SJSA1 (cell line): ENCODE measurements around the gene SETMAR. TPM values are rescaled to one million over a fixed set of nuclear protein-coding genes. Genes with fewer than 3 reads are reported as not detected.
"Not testable (repeated sequence)": the region's sequence is repeated elsewhere in the genome, so short reads cannot be mapped to it uniquely, and the experiment has no call there.

Source experiments
- DNase-seq, 2 experiments: peaks; one replicate each; pipeline ENCODE4 v3.0.0-alpha.2; 2015 to 2020; ENCODE audit warnings: low spot score in 2 of 2, low read depth in 1 of 2
- H3K27ac ChIP-seq: fragments of 250-450 bp; sonication (Bioruptor Pico); 2 replicates; pipeline ENCODE4 v1.5.1; 2020; ENCODE audit warnings: mild to moderate bottlenecking, moderate library complexity
- H3K27me3 ChIP-seq: fragments of 250-450 bp; sonication (Bioruptor Pico); replicated peaks from 2 replicates; pipeline ENCODE4 v1.5.1; 2020; ENCODE audit warnings: mild to moderate bottlenecking, moderate library complexity
- H3K36me3 ChIP-seq: fragments of 250-450 bp; sonication (Bioruptor Pico); 2 replicates; pipeline ENCODE4 v1.5.1; 2020; ENCODE audit warnings: mild to moderate bottlenecking
- H3K4me1 ChIP-seq: fragments of 250-450 bp; sonication (Bioruptor Pico); replicated peaks from 2 replicates; pipeline ENCODE4 v1.6.1; 2021; ENCODE audit warnings: mild to moderate bottlenecking
- H3K4me3 ChIP-seq: fragments of 250-450 bp; sonication (Bioruptor Pico); 2 replicates; pipeline ENCODE4 v1.5.1; 2020; ENCODE audit warnings: mild to moderate bottlenecking
- H3K9me3 ChIP-seq: fragments of 250-450 bp; sonication (Bioruptor Pico); replicated peaks from 2 replicates; pipeline ENCODE4 v1.5.1; 2020; ENCODE audit warnings: mild to moderate bottlenecking
- total RNA-seq: library from RNA; depleted of rRNA; stranded (reverse); fragments of >200 nt; shearing (Covaris generic); gene quantifications from 2 replicates; pipeline ENCODE4 v1.2.3, GENCODE V29; 2014

SETMAR gene
- total RNA-seq, 1 experiment from 2014 or later: 6.0 TPM

- Histone ChIP-seq H3K9me3 (no peaks in the 10 kb centered on the region), H3K4me1 (no peaks in the 10 kb centered on the region), H3K4me3 (no peak overlapping the region), H3K36me3 (no peaks in the 10 kb centered on the region), H3K27me3 (no peaks in the 10 kb centered on the region), H3K27ac (no peak overlapping the region)
- DNase-seq: no peak
Measured at GRCh38 chr3:4323246-4324027, 20.3 kb downstream of the SETMAR start.

DNA sequence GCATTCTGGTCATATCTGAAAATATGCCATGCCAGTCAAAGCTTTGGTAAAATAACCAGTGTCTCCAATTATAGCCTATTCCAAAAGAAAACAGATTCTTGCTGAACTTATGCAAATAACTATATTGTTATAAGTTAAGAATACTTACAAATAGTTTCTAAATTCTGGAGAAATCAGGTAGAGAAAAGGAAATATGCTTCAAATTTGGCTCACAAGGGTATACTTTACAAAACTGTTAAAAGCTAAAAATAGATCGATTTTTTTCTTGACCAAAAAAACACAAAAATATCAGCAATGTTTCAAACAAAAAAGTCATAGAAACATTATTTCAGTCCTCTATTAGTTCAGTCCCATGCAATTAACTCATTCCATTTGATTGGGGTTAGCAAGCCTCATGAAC lies 23.7 kb downstream of the SETMAR start:
- Histone ChIP-seq H3K27me3 (no peaks in the 10 kb centered on the region), H3K27ac (no peak overlapping the region), H3K4me1 (no peaks in the 10 kb centered on the region), H3K9me3 (no peaks in the 10 kb centered on the region), H3K36me3 (no peaks in the 10 kb centered on the region), H3K4me3 (no peak overlapping the region)
- DNase-seq: no peak

DNA sequence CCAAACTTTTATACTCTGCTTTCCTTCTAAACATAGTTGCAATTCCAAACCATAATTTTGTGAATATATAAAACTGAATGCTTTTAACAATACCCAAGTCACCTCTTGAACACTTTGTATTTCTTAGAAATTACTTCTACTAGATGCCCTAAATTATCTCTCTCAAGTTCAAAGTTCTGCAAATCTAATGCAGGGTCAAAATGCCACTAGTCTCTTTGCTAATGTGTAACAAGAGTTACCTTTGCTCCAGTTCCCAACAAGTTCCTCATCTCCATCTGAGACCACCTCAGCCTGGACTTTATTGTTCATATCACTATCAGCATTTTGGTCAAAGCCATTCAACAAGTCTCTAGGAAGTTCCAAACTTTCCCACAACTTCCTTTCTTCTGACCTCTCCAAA lies 26.6 kb downstream of the SETMAR start:
- not testable (repeated sequence) for H3K27me3 ChIP-seq, H3K27ac ChIP-seq, DNase-seq, H3K36me3 ChIP-seq, H3K4me3 ChIP-seq, H3K4me1 ChIP-seq, H3K9me3 ChIP-seq

DNA sequence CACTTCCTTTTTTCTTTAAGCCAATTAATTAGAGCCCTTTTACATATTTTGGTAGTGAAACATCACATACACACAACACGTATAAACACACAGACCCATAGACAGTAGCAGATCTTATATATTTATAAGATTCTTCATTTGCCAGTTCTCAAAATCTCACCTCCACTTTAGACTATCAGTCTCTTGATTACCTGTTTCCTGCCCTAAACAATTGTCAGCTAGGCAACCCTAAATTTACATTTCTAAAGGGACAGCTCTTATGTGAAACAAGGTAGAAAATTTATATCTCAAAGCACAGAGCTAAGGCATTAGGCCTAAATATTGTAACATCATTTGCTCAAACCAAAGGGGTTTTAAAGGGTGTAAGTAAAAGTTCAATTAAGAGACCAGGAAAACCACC lies 28.9 kb downstream of the SETMAR start:
- no peaks in the 10 kb centered on the region for H3K4me1 ChIP-seq
- H3K9me3 ChIP-seq: no peaks in the 10 kb centered on the region
- no peak overlapping the region for H3K4me3 ChIP-seq
- H3K27me3 ChIP-seq: no peaks in the 10 kb centered on the region
- H3K27ac ChIP-seq: no peak overlapping the region
- no peak for DNase-seq
- H3K36me3 ChIP-seq: no peaks in the 10 kb centered on the region

- H3K27ac ChIP-seq: no peak overlapping the region
- H3K36me3 ChIP-seq: no peaks in the 10 kb centered on the region
- H3K4me1 ChIP-seq: no peaks in the 10 kb centered on the region
- DNase-seq: no peak
- H3K4me3 ChIP-seq: no peak overlapping the region
- no peaks in the 10 kb centered on the region for H3K27me3 ChIP-seq
- no peaks in the 10 kb centered on the region for H3K9me3 ChIP-seq
Measured at GRCh38 chr3:4332574-4332973, 29.4 kb downstream of the SETMAR start.

GRCh38 chr3:4332991-4333390 lies 29.8 kb downstream of the SETMAR start:
- Histone ChIP-seq H3K36me3 (no peaks in the 10 kb centered on the region), H3K4me3 (no peak overlapping the region), H3K4me1 (no peaks in the 10 kb centered on the region), H3K27me3 (no peaks in the 10 kb centered on the region), H3K27ac (no peak overlapping the region), H3K9me3 (no peaks in the 10 kb centered on the region)
- no peak for DNase-seq

DNA sequence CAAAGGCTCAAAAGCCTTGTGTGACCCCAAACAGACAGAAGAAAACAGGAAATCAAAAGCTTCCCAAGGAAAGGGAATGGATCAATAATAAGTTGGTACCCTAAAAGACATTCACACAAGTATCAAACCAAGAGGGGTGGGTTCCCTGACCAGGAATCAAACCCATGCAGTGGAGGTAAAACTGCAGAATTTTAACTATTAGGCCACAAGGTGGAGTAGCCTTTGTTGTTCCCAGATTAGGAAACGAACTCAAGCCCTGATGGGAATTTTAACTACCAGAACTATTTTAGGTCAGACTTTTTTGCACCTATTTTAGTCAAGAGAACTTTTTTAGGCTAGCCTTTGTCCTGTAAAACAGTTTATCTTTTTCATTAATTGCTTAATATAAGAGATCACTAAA lies 31.4 kb downstream of the SETMAR start:
- H3K4me1 ChIP-seq: no peaks in the 10 kb centered on the region
- H3K9me3 ChIP-seq: no peaks in the 10 kb centered on the region
- H3K27me3 ChIP-seq: no peaks in the 10 kb centered on the region
- no peak overlapping the region for H3K4me3 ChIP-seq
- H3K36me3 ChIP-seq: no peaks in the 10 kb centered on the region
- DNase-seq: no peak
- no peak overlapping the region for H3K27ac ChIP-seq

- Histone ChIP-seq H3K27me3 (no peaks in the 10 kb centered on the region), H3K4me1 (no peaks in the 10 kb centered on the region), H3K36me3 (no peaks in the 10 kb centered on the region), H3K27ac (no peak overlapping the region), H3K9me3 (no peaks in the 10 kb centered on the region), H3K4me3 (no peak overlapping the region)
- no peak for DNase-seq
Measured at GRCh38 chr3:4335840-4336562, 32.8 kb downstream of the SETMAR start.

- Histone ChIP-seq H3K9me3 (no peaks in the 10 kb centered on the region), H3K27ac (no peak overlapping the region), H3K4me3 (no peak overlapping the region), H3K4me1 (no peaks in the 10 kb centered on the region), H3K27me3 (no peaks in the 10 kb centered on the region), H3K36me3 (no peaks in the 10 kb centered on the region)
- no peak for DNase-seq
Measured at GRCh38 chr3:4336850-4337546, 33.8 kb downstream of the SETMAR start.

DNA sequence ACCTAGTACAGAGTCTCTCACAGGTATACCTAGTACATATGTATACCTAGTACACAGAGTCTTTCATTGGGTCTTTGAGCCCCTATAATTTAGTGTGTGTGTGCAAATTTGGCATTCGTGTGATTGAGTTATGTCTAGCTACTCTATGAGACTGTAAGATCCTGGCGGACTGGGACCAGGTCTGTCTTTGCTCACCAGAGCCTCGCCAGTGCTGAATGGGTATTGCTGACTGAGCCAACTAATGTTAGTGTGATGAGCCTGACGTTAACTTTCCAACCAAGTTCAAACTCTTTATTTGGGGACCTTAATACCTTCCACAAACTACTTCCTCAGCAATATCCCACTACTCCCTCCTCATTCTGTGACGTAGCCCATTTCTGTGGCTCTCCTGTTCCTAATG lies 35.6 kb downstream of the SETMAR start:
- no peak for DNase-seq
- Histone ChIP-seq H3K4me1 (no peaks in the 10 kb centered on the region), H3K27ac (no peak overlapping the region), H3K36me3 (no peaks in the 10 kb centered on the region), H3K9me3 (no peaks in the 10 kb centered on the region), H3K27me3 (no peaks in the 10 kb centered on the region), H3K4me3 (no peak overlapping the region)

GRCh38 chr3:4340077-4340410 lies 36.9 kb downstream of the SETMAR start:
- no peak overlapping the region for H3K4me3 ChIP-seq
- no peak overlapping the region for H3K27ac ChIP-seq
- no peaks in the 10 kb centered on the region for H3K4me1 ChIP-seq
- no peaks in the 10 kb centered on the region for H3K36me3 ChIP-seq
- H3K27me3 ChIP-seq: no peaks in the 10 kb centered on the region
- H3K9me3 ChIP-seq: no peaks in the 10 kb centered on the region
- no peak for DNase-seq

DNA sequence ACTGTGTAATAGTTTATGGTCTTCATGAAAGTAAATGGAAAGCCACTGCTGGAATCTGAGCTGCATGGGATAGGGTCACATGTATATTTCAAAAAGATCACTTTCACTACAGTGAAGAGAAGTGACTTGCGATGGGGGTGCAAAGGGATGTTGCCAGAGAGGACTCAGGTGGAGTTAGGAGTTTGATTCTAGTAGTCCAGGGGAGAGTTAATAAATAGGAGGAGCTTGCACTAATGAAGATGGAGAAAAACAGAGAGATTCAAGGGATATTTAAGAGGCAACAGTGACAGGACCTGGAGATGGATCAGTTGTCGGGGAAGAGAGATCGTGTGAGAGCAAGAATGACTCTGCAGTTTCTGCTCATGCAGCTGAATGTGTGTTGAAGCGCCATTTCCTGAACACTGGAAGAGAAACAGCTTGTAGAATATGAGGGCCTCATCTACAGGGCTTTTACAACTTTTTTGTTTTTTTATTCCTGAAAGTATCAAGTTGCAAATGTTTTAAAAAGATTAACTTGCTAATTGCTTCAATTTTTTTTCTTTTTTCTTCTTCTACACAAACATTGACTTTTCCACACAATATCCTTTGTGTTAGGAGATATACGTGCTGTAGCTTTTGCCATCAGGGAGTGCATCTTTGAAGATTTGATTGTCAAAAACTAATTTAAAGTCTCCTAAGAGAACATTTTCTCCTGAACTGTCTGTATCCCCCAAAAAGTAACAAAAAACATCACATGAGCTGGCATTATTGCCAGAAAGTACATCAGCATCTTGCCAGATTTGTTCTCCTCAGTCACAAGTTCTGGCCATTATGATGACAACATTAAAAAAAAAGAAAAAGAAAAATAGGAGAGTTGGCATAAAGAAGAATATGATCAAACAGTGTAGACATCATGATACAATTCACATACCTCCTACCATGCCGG lies 37.5 kb downstream of the SETMAR start:
- no peak for DNase-seq
- Histone ChIP-seq H3K4me1 (no peaks in the 10 kb centered on the region), H3K9me3 (no peaks in the 10 kb centered on the region), H3K27me3 (no peaks in the 10 kb centered on the region), H3K36me3 (no peaks in the 10 kb centered on the region), H3K27ac (no peak overlapping the region), H3K4me3 (no peak overlapping the region)

DNA sequence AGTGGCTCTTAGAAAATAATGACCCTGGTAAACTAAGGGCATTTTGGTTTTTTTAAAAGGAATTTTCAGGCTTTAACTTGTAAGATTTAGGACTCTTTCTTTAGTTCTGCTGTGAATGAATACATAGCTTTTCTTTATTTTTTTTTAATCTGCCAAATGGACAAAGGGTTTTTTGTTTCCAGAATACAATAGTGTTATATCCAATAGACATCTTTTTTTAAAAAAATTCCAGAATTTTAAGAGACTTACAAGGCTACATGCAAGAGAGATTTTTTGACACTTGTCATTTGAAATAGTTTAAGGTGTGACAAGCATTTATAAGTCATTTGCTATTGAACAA lies 38.1 kb downstream of the SETMAR start:
- Histone ChIP-seq H3K4me1 (no peaks in the 10 kb centered on the region), H3K27ac (no peak overlapping the region), H3K27me3 (no peaks in the 10 kb centered on the region), H3K4me3 (no peak overlapping the region), H3K36me3 (no peaks in the 10 kb centered on the region), H3K9me3 (no peaks in the 10 kb centered on the region)
- no peak for DNase-seq
